Germinal center (tissue), 1 donor: ENCODE results near the gene LYSMD3.
"Not testable (repeated sequence)": the region's sequence is repeated elsewhere in the genome, so short reads cannot be mapped to it uniquely, and the experiment has no call there.

Experiments used
- DNase-seq: peaks from one replicate; pipeline ENCODE4 v3.0.0; 2012; ENCODE audit warnings: mixed read lengths, low spot score

The LYSMD3 gene

DNA sequence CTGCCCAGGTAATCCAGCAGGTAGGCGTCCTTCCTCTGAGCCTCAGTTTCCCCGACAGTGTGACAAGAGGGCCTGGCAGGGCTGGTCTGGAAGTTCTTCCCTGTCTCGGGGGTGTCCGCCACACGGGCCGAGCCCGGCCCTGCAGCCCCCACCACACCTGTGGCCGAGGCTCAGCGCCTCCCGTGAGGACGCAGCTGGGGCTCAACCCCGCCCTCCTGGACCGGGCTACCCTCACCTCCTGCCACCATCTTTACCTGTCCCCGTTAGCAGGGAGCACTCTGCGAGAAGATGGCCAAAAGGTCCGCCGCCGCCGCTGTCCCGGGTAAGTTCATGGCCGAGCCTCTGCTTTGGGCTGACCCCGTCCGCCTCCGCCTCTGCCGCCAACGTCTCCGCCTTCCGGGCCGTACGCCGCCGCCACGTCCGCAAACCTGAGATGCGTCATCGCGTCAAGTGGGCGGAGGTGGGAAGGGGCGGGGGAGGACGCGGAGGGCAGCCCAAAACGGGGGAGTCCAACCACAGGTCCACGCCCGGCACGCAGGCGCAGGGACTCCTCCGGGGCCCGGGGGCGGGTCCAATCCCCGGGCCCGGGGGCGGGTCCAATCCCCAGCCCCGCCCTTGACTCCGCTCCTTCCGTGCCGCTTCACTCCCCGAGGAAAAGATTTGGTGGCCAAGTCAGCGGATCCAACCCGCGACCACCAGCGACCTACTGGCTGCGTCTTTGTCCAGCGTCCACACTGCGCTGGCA, at the start of gene LYSMD3:
Gene LYSMD3 (minus strand): TSS at position 391 of the 745 bp plus-strand sequence. CDS start 4,295 bp downstream, outside the sequence.
- DNase-seq: peak; percentile 99

DNA sequence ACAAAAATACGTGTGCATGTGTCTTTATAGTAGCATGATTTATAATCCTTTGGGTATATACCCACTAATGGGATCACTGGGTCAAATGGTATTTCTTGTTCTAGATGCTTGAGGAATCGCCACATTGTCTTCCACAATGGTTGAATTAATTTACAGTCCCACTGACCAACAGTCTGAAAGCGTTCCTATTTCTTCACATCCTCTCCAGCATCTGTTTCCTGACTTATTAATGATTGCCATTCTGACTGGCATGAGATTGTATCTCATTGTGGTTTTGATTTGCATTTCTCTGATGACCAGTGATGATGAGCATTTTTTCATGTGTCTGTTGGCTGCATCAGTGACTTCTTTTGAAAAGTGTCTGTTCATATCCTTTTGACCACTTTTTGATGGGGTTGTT, 47.2 kb upstream of the LYSMD3 start:
- not testable (repeated sequence) for DNase-seq

DNA sequence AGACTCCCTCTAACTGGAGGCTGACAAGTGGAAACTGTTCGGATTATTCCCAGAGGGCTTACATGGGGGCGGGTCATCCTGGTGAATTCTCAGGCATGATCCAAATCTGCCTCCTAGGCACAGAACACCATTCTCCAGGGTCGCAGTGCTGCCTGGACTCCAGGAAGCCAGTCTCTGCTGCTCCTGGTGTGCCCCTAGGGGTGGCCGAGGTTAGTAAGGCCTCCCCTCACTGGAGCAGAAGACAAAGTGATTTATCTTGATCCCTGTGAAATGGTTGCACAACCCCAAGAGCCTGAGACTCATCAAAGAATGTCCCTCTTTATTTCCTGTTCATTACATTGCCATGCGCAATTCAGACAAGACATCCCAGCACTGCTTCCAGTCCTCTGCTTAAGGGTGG, 46.3 kb upstream of the LYSMD3 start:
- DNase-seq: no peak

- no peak for DNase-seq
Measured at GRCh38 chr5:90571147-90571773, 41.9 kb upstream of the LYSMD3 start.

DNA sequence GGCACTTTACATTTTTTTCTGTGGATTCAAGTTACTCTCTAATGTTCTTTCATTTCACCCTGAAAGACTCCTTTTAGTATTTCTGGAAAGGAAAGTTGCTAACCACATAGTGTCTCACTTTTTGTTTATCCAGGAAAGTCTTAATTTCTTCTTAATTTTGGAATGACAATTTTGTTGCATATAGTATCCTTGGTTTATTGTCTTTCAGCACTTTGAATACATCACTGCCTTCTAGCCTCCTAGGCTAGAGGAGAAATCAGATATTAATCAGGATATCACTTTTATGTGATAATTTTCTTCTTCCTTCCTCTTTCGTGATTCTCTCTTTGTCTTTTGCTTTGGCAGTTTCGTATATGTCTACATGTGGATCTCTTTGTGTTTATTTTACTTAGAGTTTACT, 40.6 kb upstream of the LYSMD3 start:
- no peak for DNase-seq

DNA sequence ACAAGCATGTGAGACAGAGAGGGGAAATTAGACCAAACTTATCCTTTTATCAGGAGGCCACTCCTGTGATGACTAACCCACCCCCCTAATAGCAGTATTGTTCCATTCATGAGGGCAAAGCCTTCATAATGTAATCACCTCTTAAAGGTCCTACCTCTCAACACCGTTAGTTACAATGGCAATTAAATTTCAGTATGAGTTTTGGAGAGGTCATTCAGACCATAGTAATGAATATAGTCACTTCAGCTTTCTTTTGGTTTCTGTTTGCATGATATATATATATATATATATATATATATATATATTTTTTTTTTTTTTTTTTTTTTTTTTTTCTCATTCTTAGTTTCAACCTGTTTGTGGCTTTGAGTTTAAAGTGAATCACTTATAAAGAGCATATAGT, 39.7 kb upstream of the LYSMD3 start:
- DNase-seq: no peak

DNA sequence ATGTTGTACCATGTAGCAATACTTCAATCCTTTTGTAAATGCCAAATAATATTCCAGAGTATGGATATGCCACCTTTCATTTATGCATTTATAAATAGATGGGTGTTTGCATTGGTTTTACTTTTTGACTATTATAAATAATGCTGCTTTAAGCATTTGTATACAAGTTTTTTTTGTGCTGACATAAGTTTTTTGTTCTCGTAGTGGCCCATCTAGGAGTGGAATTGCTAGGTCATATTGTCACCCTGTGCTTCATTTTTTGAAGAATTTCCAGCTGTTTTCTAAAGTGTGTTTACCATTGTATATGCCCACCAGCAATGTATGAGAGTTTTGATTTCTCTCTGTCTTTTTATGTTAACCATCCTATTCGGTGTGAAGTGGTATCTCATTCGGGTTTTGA, 36.1 kb upstream of the LYSMD3 start:
- DNase-seq: no peak

DNA sequence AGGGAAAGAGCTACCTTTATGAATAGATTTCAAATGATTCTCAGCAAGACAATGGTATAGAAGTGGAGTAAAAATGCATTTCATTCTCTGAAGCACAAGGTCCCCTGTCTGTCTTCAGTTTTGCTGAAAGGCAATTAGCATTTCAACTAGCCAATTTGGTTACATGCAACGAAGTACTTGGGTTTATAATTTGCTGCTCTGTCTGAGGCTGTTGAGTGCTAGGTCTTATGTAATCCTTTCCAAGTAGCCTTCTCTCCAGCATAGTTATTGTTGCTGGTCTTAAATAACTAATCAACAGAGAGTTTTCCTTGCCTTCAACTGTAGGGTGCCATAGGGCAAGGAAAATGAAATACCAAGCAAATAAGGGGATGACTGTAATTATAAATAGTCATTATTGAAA, 33.7 kb upstream of the LYSMD3 start:
- no peak for DNase-seq

DNA sequence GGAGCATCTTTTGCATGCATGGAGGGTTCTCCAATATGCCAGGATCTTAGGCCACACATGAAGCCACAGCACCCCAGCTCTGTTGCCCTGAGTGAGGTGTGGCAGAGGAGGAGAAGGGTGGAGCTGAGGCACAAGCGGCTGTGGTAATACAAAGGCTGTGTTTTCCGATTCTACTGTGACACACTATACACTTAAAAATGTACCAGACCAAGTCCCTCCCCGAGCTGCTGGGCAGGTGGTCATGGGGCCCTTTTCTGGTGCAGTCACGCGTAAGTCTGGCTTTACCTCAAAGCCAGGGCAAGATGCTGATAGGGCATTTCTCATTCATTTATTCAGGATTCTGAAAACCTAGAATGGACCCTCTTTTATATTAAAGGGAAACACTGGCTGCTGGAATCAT, 33.0 kb upstream of the LYSMD3 start:
- DNase-seq: no peak

GRCh38 chr5:90561766-90562165, 32.4 kb upstream of the LYSMD3 start:
- DNase-seq: no peak

GRCh38 chr5:90560771-90561170, 31.4 kb upstream of the LYSMD3 start:
- DNase-seq: no peak

DNA sequence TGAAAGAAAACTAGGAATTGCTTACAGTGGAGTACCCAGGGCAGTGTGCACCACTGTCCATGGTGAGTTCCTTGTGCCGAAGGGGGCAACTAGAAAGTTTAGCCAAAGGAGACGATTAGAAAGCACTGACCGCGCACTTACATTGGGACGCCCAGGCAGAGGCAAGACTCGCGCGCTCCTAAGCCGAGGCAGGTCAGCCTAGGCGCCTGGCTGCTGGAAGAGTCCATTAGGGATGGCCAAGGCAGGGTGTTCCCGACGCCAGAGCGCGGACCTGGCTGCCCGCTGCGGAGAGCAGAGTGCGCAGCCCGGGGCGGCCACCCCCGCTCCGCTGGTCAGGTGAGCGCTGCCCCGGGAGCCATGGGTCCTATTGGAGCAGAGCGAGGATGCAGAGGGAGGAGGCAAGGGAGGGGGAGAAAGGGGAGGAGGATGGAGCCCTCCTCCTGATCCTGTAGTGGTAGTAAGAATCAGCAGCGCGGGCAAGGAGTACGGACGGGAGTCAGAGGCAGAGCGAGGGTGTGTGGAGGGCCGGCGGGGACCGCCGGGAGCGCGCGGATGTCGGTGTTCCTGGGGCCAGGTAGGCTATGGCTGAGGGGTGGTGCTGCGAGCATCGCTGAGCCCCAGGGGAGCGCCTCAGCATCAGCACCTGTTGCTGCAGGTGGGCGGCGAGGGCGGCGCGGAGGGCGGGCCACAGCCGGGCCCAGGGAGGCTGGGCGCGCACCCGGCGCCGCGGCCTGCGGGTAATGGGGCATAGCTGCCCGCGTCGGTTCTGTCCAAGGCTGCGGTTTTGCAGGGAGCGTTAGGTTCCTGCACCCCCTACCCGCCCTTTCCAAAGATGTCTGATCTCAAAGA, 29.2 kb upstream of the LYSMD3 start, which contains the start of gene ADGRV1:
Gene ADGRV1 (plus strand): TSS at position 454 of the 849 bp plus-strand sequence. CDS start 99 bp downstream, at position 553.
- DNase-seq: peak; percentile 9

DNA sequence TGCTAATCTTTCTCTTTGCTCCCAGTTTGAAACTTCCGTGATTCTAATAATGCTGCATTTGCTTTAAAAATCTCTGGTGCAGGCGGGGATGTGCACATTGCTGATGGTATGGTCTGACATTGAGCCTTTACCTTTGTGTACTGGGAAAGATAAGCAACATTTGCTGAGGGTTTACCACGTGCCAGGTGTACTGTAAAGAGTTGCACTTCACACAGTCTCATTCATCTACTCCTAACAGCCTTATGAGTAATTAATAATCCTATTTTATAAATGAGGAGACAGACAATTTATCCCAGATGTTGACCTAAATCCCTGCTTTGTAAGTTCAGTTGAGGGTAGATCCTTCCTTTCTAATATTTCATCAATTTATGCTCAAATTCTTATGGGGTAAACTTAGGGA, 28.5 kb upstream of the LYSMD3 start:
- DNase-seq: no peak

DNA sequence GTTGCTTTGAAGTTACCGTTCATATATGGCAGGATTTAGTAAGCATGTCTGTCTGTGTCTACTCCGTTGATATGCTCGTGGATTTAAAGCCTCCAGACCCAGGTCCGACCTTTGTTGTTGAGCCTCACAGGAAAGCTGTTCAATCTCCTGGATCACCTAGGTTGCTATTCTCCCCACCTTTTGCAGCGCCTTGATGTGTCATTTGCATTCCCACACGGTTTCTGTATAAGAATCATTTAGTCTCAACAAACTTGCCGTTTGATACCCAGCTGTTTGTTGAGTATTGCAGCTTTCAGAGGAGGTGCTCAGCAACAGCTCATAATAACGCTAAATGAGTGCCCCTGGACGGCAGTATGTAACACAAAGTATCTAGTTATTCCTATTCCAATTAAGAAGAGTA, 28.0 kb upstream of the LYSMD3 start:
- no peak for DNase-seq

GRCh38 chr5:90555666-90556065, 26.3 kb upstream of the LYSMD3 start:
- DNase-seq: no peak

GRCh38 chr5:90554358-90555006, 25.1 kb upstream of the LYSMD3 start:
- no peak for DNase-seq

DNA sequence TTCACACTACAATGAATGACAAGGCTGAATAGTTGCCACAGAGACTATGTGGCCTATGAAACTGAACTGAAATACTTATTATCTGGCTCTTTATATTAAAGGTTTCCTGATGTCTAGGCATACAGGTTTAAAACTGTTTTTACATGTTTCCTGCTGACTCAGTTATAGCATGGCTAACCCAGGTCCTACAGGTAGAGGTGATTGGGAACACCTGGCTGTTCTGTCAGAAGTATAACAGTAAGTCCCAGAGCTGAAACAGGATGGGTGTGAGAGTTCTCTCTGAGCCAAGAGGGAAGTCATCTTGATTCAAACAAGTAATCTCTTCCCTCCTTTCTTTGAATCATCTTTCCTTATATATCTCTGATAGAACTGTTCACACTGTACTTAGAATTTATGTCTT, 24.3 kb upstream of the LYSMD3 start:
- DNase-seq: no peak

DNA sequence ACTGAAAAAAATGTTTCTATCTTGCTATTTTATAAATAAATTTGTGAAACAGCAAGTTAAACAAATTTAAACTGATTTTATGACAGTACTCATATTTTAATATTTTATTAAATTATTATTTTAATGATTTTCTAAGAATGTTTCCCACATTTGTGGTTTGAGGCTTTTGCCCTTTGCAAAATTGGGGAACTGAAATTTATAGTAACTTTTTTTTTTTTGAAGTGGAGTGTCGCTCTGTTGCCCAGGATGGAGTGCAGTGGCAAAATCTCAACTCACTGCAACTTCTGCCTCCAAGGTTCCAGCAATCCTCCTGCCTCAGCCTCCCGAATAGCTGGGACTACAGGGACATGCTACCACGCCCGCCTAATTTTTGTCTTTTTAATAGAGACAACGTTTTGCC, 22.0 kb upstream of the LYSMD3 start:
- no peak for DNase-seq

GRCh38 chr5:90550963-90551362, 21.6 kb upstream of the LYSMD3 start:
- no peak for DNase-seq

GRCh38 chr5:90549729-90550275, 20.4 kb upstream of the LYSMD3 start:
- DNase-seq: no peak

DNA sequence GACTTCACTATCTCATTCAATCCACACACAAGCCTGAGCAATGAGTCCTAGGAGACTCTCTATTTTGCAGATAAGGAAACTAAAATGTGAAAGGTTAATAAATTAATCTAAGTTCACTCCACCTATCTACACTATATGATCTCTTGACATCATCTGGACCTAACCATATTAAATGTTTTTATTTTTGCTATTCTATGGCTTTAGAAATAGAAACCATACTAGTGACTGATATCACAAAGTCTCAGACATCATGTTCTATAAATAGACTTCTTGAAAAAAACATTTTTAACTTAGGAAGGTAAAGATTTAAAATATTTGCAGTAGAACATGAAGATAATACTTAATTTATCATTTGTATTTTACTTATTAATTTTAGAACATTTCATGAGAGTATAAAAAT, 19.8 kb upstream of the LYSMD3 start:
- no peak for DNase-seq

GRCh38 chr5:90548069-90548593, 18.7 kb upstream of the LYSMD3 start:
- no peak for DNase-seq
